NCI-H1436 treated with DMSO at 0.1 percent for 48 hours (cell line): ENCODE measurements around the gene PTPN12.
"Not testable (repeated sequence)": the region's sequence is repeated elsewhere in the genome, so short reads cannot be mapped to it uniquely, and the experiment has no call there.

Experiments
- DNase-seq: peaks from one replicate; lab custom pipeline; 2025; lab: John Stamatoyannopoulos, UW

The PTPN12 gene

GRCh38 chr7:77538281-77539212, 1.5 kb downstream of the PTPN12 start:
- DNase-seq: no peak

- no peak for DNase-seq
Observed at GRCh38 chr7:77540402-77540822, 3.3 kb downstream of the PTPN12 start.

DNA sequence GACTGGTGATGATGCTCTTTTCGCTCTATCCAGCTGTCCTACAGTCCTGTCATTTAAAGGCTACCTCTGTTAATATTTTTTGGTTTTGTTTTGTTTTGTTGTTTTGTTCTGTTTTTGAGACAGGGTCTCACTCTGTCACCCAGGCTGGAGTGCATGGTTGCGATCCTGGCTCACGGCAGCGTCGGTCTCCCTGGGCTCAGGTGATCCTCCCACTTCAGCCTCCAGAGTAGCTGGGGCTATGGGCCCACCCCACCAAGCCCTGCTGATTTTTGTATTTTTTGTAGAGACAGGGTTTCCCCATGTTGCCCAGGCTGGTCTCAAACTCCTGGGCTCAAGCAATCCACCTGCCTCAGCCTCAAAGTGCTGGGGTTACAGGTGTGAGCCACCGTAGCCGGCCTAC, 3.9 kb downstream of the PTPN12 start:
- not testable (repeated sequence) for DNase-seq

GRCh38 chr7:77542409-77542808, 5.3 kb downstream of the PTPN12 start:
- DNase-seq: no peak

GRCh38 chr7:77542895-77543294, 5.8 kb downstream of the PTPN12 start:
- DNase-seq: no peak

DNA sequence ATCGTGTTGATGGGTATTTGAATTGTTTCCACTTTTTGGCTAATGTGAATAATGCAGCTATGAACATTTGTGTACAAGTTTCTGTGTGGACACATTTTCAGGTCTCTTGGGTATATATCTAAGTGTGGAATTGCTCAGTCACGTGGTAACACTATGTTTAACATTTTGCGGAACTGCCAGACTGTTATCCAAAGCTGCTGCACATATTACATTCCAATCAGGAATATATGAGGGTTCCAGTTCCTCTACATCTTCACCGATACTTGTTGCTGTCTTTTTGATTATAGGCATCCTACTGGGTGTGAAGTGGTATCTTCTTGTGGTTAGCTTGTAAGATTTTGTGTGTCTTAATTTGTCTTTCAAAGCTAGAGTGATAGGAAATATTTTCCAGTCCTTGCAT, 6.8 kb downstream of the PTPN12 start:
- no peak for DNase-seq

DNA sequence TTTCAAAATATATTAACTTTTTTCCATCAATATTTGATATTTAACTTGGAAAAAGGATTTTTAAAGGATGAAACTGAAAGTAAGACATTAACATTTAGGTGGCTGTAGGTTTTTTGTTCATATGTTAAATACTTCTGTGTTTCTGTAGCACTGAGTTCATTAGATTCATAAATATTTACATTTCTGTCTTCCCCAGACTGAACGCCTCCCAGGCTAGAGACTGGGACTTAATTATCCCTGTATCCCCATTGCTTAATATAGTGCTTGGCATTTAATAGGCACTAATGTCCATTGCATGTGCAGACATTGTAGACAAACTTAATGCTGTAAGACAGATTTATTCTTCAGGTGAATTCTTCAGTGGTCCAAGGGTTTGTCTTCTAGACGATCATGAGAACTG, 7.4 kb downstream of the PTPN12 start:
- no peak for DNase-seq

- DNase-seq: no peak
Observed at GRCh38 chr7:77548206-77548605, 11.1 kb downstream of the PTPN12 start.

DNA sequence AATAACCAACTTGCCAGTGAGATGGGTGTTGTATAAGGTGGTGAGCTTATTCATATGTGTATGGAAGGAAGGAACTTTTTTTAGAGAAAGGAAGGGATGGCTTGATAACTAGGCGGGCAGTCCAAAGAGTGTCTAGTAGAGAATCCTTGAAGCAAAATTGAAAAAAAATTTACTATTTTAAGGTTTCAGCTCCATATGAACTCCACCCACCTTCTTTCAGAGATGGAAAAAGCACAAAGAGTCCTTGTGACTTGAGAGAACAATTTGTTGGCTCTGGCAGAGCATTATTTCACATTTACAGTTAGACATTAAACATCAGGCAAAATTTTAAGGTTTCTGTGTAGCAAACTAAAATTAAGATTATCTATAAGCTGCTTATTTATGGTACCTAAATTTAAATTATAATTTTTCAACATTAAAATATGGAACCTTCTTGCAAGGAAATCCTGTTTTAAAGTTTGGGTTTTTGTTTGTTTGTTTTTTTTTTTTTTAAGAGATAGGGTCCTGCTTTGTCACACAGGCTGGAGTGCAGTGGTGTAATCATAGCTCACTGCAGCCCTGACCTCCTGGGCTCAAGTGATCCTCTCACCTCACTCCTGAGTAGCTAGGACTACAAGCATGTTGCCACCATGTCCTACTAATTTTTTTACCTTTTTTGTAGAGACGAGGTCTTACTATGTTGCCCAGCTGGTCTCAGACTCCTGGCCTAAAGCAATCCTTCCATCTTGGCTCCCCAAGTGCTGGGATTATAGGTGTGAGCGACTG, 12.2 kb downstream of the PTPN12 start:
- no peak for DNase-seq

DNA sequence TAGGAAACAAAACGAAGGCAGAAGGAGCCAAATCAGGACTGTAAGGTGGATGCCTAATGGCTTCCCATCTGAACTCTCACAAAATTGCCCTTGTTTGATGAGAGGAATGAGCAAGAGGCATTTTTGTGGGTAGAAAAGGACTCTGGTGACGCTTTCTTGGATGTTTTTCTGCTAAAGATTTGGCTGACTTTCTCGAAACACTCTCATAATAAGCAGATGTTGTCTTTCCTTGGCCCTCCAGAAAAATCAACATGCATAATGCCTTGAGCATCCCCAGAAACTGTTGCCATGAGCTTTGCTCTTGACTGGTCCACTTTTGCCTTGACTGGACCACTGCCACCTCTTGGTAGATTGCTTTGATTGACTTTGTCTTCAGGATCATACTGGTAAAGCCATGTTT, 13.5 kb downstream of the PTPN12 start:
- no peak for DNase-seq

DNA sequence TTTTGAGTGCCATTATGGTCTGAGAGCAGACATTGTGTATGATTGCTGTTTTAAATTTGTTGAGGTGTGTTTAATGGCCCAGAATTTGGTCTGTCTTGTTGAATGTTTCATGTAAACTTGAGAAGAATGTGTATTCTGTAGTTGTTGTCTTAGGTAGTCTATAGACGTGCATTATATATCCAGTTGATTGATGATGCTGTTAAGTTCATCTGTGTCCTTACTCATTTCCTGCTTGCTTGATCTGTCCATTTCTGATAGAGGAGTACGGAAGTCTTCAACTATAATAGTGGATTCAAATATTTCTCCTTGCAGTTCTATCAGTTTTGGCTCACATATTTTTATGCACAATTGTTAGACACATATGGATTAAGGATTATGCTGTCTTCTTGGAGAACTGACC, 16.0 kb downstream of the PTPN12 start:
- DNase-seq: no peak

DNA sequence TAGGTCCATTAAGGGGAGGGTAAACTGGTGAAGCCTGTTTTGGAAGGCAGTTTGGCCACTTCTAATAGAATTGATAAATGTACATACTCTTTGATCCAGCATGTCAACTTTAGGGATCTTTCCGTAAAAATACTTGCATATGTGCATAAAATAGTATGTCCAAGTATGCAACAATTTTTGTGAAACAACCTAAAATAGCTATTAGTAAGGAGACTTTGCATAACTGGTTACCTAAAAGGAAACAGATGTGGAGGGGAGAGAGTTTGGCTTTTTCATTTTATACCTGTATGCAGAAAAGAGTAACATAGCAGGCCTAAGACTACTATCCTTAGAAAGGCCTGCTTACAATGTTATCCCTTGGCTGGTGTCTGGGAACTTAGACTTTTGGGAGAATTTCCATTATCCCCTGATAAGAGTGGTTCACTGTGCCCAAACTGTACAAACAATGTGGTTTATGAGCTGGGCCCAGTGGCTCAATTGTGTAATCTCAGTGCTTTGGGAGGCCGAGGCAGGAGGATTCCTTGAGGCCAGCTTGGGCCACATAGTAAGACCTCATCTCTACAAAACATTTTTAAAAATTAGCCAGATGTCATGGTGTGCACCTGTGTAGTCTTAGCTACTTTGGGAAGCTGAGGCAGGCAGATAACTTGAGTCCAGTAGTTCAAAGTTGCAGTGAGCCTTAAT, 21.3 kb downstream of the PTPN12 start:
- no peak for DNase-seq

GRCh38 chr7:77561352-77561751, 24.3 kb downstream of the PTPN12 start:
- no peak for DNase-seq

- DNase-seq: no peak
Observed at GRCh38 chr7:77563275-77563674, 26.2 kb downstream of the PTPN12 start.

DNA sequence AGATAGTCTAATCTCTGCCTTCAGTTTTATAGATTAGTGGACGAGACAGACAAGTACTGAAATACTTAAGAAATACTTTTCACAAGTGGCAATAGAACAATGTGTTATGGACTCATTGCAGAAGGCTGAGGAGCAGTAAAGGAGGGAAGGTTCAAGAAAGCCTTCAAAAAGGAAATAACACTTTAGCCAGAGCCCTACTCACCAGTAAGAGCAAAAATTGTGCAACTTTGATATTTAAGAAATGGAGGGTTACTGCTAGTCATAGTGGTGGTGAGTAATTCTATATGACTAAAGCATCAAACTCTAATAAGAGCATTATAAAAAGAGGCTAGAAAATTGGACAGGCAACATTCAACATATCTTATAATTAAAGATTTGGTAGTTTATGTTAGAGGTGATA, 28.8 kb downstream of the PTPN12 start:
- no peak for DNase-seq

GRCh38 chr7:77566421-77566820, 29.3 kb downstream of the PTPN12 start:
- no peak for DNase-seq

GRCh38 chr7:77569514-77570232, 32.6 kb downstream of the PTPN12 start:
- DNase-seq: no peak

DNA sequence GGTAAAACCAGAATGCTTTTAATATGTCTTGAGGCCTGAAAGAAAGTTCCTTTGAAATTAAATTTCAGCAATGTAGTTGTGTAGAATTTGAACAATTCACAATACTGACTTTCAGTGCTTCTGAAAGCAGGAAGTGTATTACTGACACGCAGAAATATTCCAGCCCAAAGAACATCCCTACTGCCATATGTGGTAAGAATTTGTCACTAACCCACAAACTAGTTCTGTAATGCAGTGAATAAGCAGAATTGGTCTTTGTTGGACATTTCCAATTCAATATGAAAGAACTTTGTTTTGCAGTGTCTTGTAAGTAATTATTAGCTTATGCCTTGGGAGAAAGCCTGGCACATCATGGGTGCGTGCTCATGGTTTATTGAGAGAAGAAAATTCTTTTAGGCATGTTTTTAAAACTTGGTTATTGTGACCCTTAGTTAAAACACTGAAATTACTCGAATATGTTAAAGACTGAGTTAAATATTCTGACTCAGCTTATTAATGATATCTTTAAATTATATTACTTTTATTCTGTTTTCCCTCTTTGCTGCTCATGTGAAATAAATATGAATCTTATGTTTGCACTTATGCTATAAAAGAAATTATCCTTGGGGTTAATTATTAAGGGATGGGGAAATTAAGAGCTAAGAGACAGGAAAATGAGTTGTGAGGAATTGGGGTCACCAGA, 33.4 kb downstream of the PTPN12 start:
- no peak for DNase-seq

DNA sequence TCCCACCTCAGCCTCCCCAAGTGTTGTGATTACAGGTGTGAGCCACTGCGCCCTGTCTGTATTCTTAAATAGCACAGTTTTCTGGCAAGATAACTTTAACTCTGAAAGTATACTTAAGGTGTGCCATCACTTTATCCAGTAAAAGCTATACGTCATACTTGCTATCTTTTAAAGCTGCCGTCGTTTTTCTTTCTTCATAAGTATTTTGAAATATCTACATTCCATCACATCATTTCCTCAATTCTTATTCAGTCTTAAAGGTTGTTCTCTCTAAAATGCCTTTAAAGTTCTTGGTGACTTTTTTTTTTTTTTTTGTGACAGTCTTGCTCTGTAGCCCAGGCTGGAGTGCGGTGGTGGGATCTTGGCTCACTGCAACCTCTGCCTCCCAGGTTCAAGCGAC, 34.7 kb downstream of the PTPN12 start:
- DNase-seq: no peak

DNA sequence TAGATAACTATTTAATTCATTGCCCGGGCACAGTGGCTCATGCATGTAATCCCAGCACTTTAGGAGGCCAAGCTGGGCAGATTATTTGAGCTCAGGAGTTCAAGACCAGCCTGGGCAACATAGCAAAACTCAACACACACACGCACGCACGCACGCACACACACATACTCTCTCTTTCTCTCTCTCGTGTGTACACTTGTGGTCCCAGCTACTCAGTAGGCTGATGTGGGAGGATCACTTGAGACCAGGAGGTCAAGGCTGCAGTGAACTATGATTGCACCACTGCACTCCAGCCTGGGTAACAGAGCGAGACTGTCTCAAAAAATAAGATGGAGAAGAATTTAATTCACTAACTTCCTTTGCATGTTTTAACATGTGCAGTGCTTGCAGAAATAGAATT, 38.1 kb downstream of the PTPN12 start:
- no peak for DNase-seq

DNA sequence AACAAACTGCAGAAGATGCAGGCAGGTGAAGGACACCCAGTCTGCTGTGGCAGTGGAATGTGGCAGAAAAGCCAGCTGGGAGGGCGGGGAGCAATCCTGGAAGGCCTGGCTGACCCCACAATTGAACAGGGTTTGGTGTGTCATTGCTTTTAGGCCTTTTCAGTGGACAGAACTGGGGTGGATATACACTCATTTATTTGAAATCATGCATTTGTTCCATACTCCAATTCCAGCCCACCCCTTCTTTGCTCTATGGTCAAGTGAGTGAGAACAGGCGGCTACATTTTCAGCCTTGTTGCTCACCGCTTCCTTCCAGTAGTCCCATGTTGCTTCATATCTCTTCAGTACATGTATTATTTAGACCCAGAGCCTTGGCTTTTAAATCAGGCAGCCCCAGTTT, 39.8 kb downstream of the PTPN12 start:
- no peak for DNase-seq
